ENCODE data around the gene ACTL6B. TPM values are rescaled to one million over a fixed set of nuclear protein-coding genes. Genes with fewer than 3 reads are reported as not detected.

Gene ACTL6B
- total RNA-seq, 1 donor from 2014 or later: not detected

DNA sequence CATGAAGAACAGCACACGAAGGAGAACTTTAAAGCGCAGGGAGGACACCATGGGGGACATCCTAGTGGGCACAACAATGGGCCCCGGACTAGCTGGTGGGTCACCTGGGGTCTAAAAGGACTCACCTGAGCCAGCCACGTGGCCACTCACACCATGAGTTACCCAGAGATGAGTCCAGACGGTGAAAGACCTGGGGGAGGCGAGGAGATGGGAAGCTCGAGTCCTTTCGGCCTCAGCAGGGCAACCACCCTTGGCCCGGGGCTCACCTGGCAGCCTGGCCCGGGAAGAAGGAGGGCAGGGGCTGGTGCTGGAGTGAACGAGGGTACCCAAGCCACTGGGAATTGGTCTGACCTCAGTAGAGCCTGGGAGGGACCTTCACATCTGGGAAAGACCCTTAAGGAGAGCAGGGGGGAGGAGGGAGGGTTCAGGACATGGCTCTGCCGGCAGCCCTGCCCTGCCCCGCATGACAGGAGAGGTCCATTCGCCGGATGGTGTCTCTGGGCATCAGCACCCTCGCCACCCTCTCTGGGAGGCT is 32.1 kb upstream of the ACTL6B start:
- Histone ChIP-seq H3K79me2 (ENCODE audit: low read depth) (peaks cover 59% of the 10 kb centered on the region), H3K27ac (no peak overlapping the region), H3K4me1 (peaks cover 21% of the 10 kb centered on the region), H3K36me3 (no peaks in the 10 kb centered on the region), H3K4me3 (no peak overlapping the region), H3F3A (ENCODE audit: low read depth) (peaks cover 23% of the 10 kb centered on the region), H2AFZ (replicated peaks) (no peak overlapping the region), H3K9me3 (ENCODE audit: low read depth) (no peaks in the 10 kb centered on the region), H3K9ac (no peak overlapping the region), H3K4me2 (no peak overlapping the region), H3K27me3 (no peaks in the 10 kb centered on the region), H4K20me1 (ENCODE audit: low read depth) (peaks cover 80% of the 10 kb centered on the region)
- Mint-ChIP-seq H3K4me1 (peaks cover 36% of the 10 kb centered on the region), H3K4me3 (peak overlapping the region; percentile 58), H3K27ac (peak overlapping the region; percentile 47), H3K9me3 (no peaks in the 10 kb centered on the region), H3K27me3 (ENCODE audit: insufficient read depth, low read depth) (peaks cover 9% of the 10 kb centered on the region), H3K36me3 (peaks cover 8% of the 10 kb centered on the region)
- DNase-seq (ENCODE audit: low spot score): no peak
- TF ChIP-seq, protein P1, sequence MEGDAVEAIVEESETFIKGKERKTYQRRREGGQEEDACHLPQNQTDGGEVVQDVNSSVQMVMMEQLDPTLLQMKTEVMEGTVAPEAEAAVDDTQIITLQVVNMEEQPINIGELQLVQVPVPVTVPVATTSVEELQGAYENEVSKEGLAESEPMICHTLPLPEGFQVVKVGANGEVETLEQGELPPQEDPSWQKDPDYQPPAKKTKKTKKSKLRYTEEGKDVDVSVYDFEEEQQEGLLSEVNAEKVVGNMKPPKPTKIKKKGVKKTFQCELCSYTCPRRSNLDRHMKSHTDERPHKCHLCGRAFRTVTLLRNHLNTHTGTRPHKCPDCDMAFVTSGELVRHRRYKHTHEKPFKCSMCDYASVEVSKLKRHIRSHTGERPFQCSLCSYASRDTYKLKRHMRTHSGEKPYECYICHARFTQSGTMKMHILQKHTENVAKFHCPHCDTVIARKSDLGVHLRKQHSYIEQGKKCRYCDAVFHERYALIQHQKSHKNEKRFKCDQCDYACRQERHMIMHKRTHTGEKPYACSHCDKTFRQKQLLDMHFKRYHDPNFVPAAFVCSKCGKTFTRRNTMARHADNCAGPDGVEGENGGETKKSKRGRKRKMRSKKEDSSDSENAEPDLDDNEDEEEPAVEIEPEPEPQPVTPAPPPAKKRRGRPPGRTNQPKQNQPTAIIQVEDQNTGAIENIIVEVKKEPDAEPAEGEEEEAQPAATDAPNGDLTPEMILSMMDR (IDR thresholded peaks at IDR 0.05): no peak
- TF ChIP-seq EZH2 (IDR thresholded peaks at IDR 0.05): no peak
- no peak for TF ChIP-seq EZH2phosphoT487 (IDR thresholded peaks at IDR 0.05)

DNA sequence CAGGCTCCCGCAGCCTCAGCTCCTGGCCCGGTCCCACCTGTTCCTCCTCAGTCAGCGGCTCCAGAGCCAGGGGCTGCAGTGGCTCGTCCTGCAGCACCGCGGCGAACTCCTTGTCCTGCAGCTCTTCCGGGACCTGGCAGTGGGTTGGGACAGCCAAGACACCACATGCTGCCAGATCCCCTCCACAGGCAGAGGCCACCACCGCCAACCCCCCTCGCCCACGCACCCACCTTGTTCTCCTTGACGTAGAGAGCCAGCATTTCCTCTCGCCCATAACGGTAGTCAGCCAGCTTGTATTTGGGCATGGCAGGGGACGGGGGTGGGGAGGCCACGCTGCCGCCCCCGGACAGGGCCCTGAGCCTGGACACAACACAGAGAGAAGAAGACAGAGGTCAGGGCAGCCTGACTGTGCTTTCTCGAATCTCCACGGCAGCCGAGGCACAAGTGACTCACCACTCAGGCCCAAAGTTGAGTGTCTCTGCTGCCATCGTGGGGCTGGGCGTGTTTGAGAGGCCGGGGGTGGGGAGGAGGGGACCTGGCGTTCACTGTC is 31.6 kb upstream of the ACTL6B start:
- H3K36me3 Mint-ChIP-seq: peaks cover 10% of the 10 kb centered on the region

DNA sequence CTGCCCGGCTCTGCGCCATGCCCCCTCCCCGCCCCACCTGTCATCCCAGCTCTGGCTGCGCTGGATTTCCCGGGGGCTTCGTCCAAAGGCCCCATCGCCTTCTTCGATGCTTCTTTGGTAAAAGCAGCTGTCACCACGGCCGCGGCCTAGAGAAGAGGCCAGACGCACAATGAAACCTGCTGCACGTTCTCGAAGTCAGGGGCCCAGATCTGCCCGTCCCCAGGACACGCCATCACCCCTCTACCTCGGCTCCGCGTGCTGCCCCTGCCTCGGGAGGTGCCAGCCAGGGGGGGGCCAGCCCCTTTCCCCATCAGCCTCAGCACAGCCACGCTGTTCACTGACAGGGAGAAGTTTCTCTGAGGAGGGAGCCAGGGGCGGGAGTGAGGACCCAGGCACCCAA is 31.0 kb upstream of the ACTL6B start:
- Histone ChIP-seq H3K4me3 (no peak overlapping the region), H3K27me3 (no peaks in the 10 kb centered on the region), H3F3A (ENCODE audit: low read depth) (peaks cover 12% of the 10 kb centered on the region), H2AFZ (replicated peaks) (no peak overlapping the region), H3K4me2 (no peak overlapping the region), H3K27ac (no peak overlapping the region), H3K4me1 (peaks cover 16% of the 10 kb centered on the region), H3K9me3 (ENCODE audit: low read depth) (no peaks in the 10 kb centered on the region), H3K79me2 (ENCODE audit: low read depth) (peaks cover 47% of the 10 kb centered on the region), H3K36me3 (no peaks in the 10 kb centered on the region), H4K20me1 (ENCODE audit: low read depth) (peaks cover 76% of the 10 kb centered on the region), H3K9ac (no peak overlapping the region)
- no peak overlapping the region for H3K27ac Mint-ChIP-seq
- no peak for DNase-seq (ENCODE audit: low spot score)
- H3K27me3 Mint-ChIP-seq (ENCODE audit: insufficient read depth, low read depth): no peaks in the 10 kb centered on the region
- H3K4me1 Mint-ChIP-seq: peaks cover 26% of the 10 kb centered on the region
- peaks cover 10% of the 10 kb centered on the region for H3K36me3 Mint-ChIP-seq
- TF ChIP-seq EZH2 (IDR thresholded peaks at IDR 0.05) (no peak), EZH2phosphoT487 (IDR thresholded peaks at IDR 0.05) (no peak)
- TF ChIP-seq, protein P1 (IDR thresholded peaks at IDR 0.05): no peak
- no peaks in the 10 kb centered on the region for H3K9me3 Mint-ChIP-seq
- no peak overlapping the region for H3K4me3 Mint-ChIP-seq

More for the DNA sequence above, 31.6 kb upstream of the ACTL6B start:
- Mint-ChIP-seq H3K4me1 (peaks cover 31% of the 10 kb centered on the region), H3K9me3 (no peaks in the 10 kb centered on the region), H3K4me3 (no peak overlapping the region), H3K27ac (no peak overlapping the region), H3K27me3 (ENCODE audit: insufficient read depth, low read depth) (peaks cover 5% of the 10 kb centered on the region)
- no peak overlapping the region for H3K4me3 ChIP-seq
- H3K4me1 ChIP-seq: peaks cover 21% of the 10 kb centered on the region
- H4K20me1 ChIP-seq (ENCODE audit: low read depth): peaks cover 80% of the 10 kb centered on the region
- no peak for DNase-seq (ENCODE audit: low spot score)
- peaks cover 18% of the 10 kb centered on the region for H3F3A ChIP-seq (ENCODE audit: low read depth)
- no peaks in the 10 kb centered on the region for H3K27me3 ChIP-seq
- H3K9ac ChIP-seq: no peak overlapping the region
- H3K4me2 ChIP-seq: no peak overlapping the region
- H3K9me3 ChIP-seq (ENCODE audit: low read depth): no peaks in the 10 kb centered on the region
- no peak overlapping the region for H3K27ac ChIP-seq
- H3K79me2 ChIP-seq (ENCODE audit: low read depth): peaks cover 53% of the 10 kb centered on the region
- TF ChIP-seq EZH2 (IDR thresholded peaks at IDR 0.05): no peak
- TF ChIP-seq, protein P1 (IDR thresholded peaks at IDR 0.05): no peak
- no peak for TF ChIP-seq EZH2phosphoT487 (IDR thresholded peaks at IDR 0.05)
- no peak overlapping the region for H2AFZ ChIP-seq (replicated peaks)
- no peaks in the 10 kb centered on the region for H3K36me3 ChIP-seq

Measured in neural progenitor cell (in vitro differentiated cells).